Effector memory CD8-positive, alpha-beta T cell (primary cell): ENCODE results near the gene KIRREL3.

Experiments used
- ATAC-seq: fragments of 150-1000 bp; cut with Tn5 transposase; replicated peaks from 2 replicates; pipeline ENCODE4 v1.10.0; 2021; ENCODE audit warnings: mild to moderate bottlenecking, moderate library complexity
- DNase-seq, 3 experiments: peaks; one replicate each; pipeline ENCODE4 v3.0.0; 2021
- H3K27ac Mint-ChIP-seq, 2 donors: one replicate each; pipeline ENCODE4 v1.8.0; 2022; ENCODE audit warnings: mild to moderate bottlenecking in 2 of 2, mixed read lengths in 2 of 2, moderate library complexity in 2 of 2
- H3K27me3 Mint-ChIP-seq, 2 donors: one replicate each; pipeline ENCODE4 v1.8.0; 2022; ENCODE audit warnings: mixed read lengths in 2 of 2
- H3K36me3 Mint-ChIP-seq: one replicate; pipeline ENCODE4 v1.8.0; 2022; ENCODE audit warnings: mild to moderate bottlenecking, moderate library complexity, mixed read lengths; ENCODE audit not compliant: insufficient read depth
- H3K4me1 Mint-ChIP-seq, 2 donors: one replicate each; pipeline ENCODE4 v1.8.0; 2022; ENCODE audit warnings: low read depth in 2 of 2, mixed read lengths in 2 of 2
- H3K4me3 Mint-ChIP-seq, 2 donors: one replicate each; pipeline ENCODE4 v1.8.0; 2022; ENCODE audit warnings: mild to moderate bottlenecking in 2 of 2, mixed read lengths in 2 of 2, moderate library complexity in 2 of 2
- H3K9me3 Mint-ChIP-seq, 2 donors: one replicate each; pipeline ENCODE4 v1.8.0; 2022; ENCODE audit warnings: mixed read lengths in 2 of 2

KIRREL3 gene

GRCh38 chr11:126488591-126489370 lies 511.8 kb downstream of the KIRREL3 start:
- no peak for DNase-seq
- no peaks in the 10 kb centered on the region for H3K4me1 Mint-ChIP-seq
- no peaks in the 10 kb centered on the region for H3K36me3 Mint-ChIP-seq
- H3K27ac Mint-ChIP-seq: peak overlapping the region in 1 of 2 donors; percentile 55
- no peak for ATAC-seq
- H3K4me3 Mint-ChIP-seq: no peak overlapping the region
- no peaks in the 10 kb centered on the region for H3K9me3 Mint-ChIP-seq
- peaks cover 6 to 55% of the 10 kb centered on the region in 2 donors for H3K27me3 Mint-ChIP-seq

- no peak overlapping the region for H3K27ac Mint-ChIP-seq
- H3K27me3 Mint-ChIP-seq: peaks cover 4 to 52% of the 10 kb centered on the region in 2 donors
- no peaks in the 10 kb centered on the region for H3K9me3 Mint-ChIP-seq
- H3K4me1 Mint-ChIP-seq: no peaks in the 10 kb centered on the region
- no peak overlapping the region for H3K4me3 Mint-ChIP-seq
- no peak for DNase-seq
- no peaks in the 10 kb centered on the region for H3K36me3 Mint-ChIP-seq
- ATAC-seq: no peak
These were observed 512.9 kb downstream of the KIRREL3 start for GRCh38 chr11:126487711-126488110.

GRCh38 chr11:126485986-126486635 lies 514.5 kb downstream of the KIRREL3 start:
- H3K36me3 Mint-ChIP-seq: no peaks in the 10 kb centered on the region
- no peak overlapping the region for H3K27ac Mint-ChIP-seq
- no peak for ATAC-seq
- no peaks in the 10 kb centered on the region for H3K4me1 Mint-ChIP-seq
- H3K4me3 Mint-ChIP-seq: no peak overlapping the region
- no peaks in the 10 kb centered on the region for H3K9me3 Mint-ChIP-seq
- peaks cover 0 to 38% of the 10 kb centered on the region in 2 donors for H3K27me3 Mint-ChIP-seq
- DNase-seq: no peak

GRCh38 chr11:126485021-126485792 lies 515.4 kb downstream of the KIRREL3 start:
- DNase-seq: no peak
- no peaks in the 10 kb centered on the region for H3K9me3 Mint-ChIP-seq
- no peak overlapping the region for H3K4me3 Mint-ChIP-seq
- H3K27ac Mint-ChIP-seq: no peak overlapping the region
- H3K4me1 Mint-ChIP-seq: peaks cover 5 to 6% of the 10 kb centered on the region in 2 donors
- ATAC-seq: no peak
- H3K27me3 Mint-ChIP-seq: peaks cover 0 to 29% of the 10 kb centered on the region in 2 donors
- peaks cover 2% of the 10 kb centered on the region for H3K36me3 Mint-ChIP-seq

GRCh38 chr11:126484266-126484665 lies 516.3 kb downstream of the KIRREL3 start:
- ATAC-seq (no peak), DNase-seq (no peak)
- Mint-ChIP-seq H3K27ac (no peak overlapping the region), H3K27me3 (peaks cover 0 to 19% of the 10 kb centered on the region in 2 donors), H3K4me3 (no peak overlapping the region), H3K9me3 (no peaks in the 10 kb centered on the region), H3K36me3 (peaks cover 2% of the 10 kb centered on the region), H3K4me1 (peaks cover 6 to 7% of the 10 kb centered on the region in 2 donors)

GRCh38 chr11:126483621-126484195 lies 516.9 kb downstream of the KIRREL3 start:
- no peak overlapping the region for H3K4me3 Mint-ChIP-seq
- peak overlapping the region in 1 of 2 donors; percentile 5 for H3K27ac Mint-ChIP-seq
- H3K4me1 Mint-ChIP-seq: peaks cover 6 to 7% of the 10 kb centered on the region in 2 donors
- no peaks in the 10 kb centered on the region for H3K9me3 Mint-ChIP-seq
- peaks cover 2% of the 10 kb centered on the region for H3K36me3 Mint-ChIP-seq
- H3K27me3 Mint-ChIP-seq: peaks cover 0 to 21% of the 10 kb centered on the region in 2 donors
- DNase-seq (no peak), ATAC-seq (no peak)

- no peak overlapping the region for H3K4me3 Mint-ChIP-seq
- peaks cover 2% of the 10 kb centered on the region for H3K36me3 Mint-ChIP-seq
- no peaks in the 10 kb centered on the region for H3K9me3 Mint-ChIP-seq
- H3K4me1 Mint-ChIP-seq: peaks cover 13 to 14% of the 10 kb centered on the region in 2 donors
- H3K27me3 Mint-ChIP-seq: peaks cover 0 to 32% of the 10 kb centered on the region in 2 donors
- no peak for DNase-seq
- H3K27ac Mint-ChIP-seq: no peak overlapping the region
- ATAC-seq: no peak
These were observed 517.9 kb downstream of the KIRREL3 start for GRCh38 chr11:126482586-126483108.

- no peak for ATAC-seq
- H3K27me3 Mint-ChIP-seq: peaks cover 0 to 31% of the 10 kb centered on the region in 2 donors
- H3K4me1 Mint-ChIP-seq: peaks cover 14% of the 10 kb centered on the region in 2 donors
These were observed 519.3 kb downstream of the KIRREL3 start for GRCh38 chr11:126481303-126481680.

GRCh38 chr11:126480410-126481302 lies 519.9 kb downstream of the KIRREL3 start:
- H3K27ac Mint-ChIP-seq: peak overlapping the region; percentile 12 to 86
- peaks cover 14% of the 10 kb centered on the region in 2 donors for H3K4me1 Mint-ChIP-seq
- ATAC-seq: peak; percentile 89
- DNase-seq: peak; percentile 53 to 60 (median 59)
- no peaks in the 10 kb centered on the region for H3K9me3 Mint-ChIP-seq
- H3K4me3 Mint-ChIP-seq: peak overlapping the region; percentile 69 to 75
- peaks cover 2% of the 10 kb centered on the region for H3K36me3 Mint-ChIP-seq
- peaks cover 0 to 25% of the 10 kb centered on the region in 2 donors for H3K27me3 Mint-ChIP-seq

More at GRCh38 chr11:126481303-126481680, 519.3 kb downstream of the KIRREL3 start:
- H3K9me3 Mint-ChIP-seq: no peaks in the 10 kb centered on the region
- no peak overlapping the region for H3K4me3 Mint-ChIP-seq
- H3K27ac Mint-ChIP-seq: peak overlapping the region in 1 of 2 donors; percentile 86
- peaks cover 2% of the 10 kb centered on the region for H3K36me3 Mint-ChIP-seq
- no peak for DNase-seq

- Mint-ChIP-seq H3K4me3 (no peak overlapping the region), H3K36me3 (peaks cover 2% of the 10 kb centered on the region), H3K27ac (no peak overlapping the region), H3K27me3 (peaks cover 0 to 18% of the 10 kb centered on the region in 2 donors), H3K9me3 (no peaks in the 10 kb centered on the region), H3K4me1 (peaks cover 14% of the 10 kb centered on the region in 2 donors)
- DNase-seq (no peak), ATAC-seq (no peak)
These were observed 520.6 kb downstream of the KIRREL3 start for GRCh38 chr11:126480015-126480409.

GRCh38 chr11:126479178-126479930 lies 521.2 kb downstream of the KIRREL3 start:
- Mint-ChIP-seq H3K9me3 (no peaks in the 10 kb centered on the region), H3K27ac (no peak overlapping the region), H3K27me3 (peaks cover 0 to 15% of the 10 kb centered on the region in 2 donors), H3K4me1 (peaks cover 14% of the 10 kb centered on the region in 2 donors), H3K36me3 (peaks cover 2% of the 10 kb centered on the region), H3K4me3 (no peak overlapping the region)
- DNase-seq: no peak
- ATAC-seq: no peak

GRCh38 chr11:126478466-126478865 lies 522.1 kb downstream of the KIRREL3 start:
- ATAC-seq: no peak
- DNase-seq: no peak
- Mint-ChIP-seq H3K36me3 (peaks cover 2% of the 10 kb centered on the region), H3K9me3 (no peaks in the 10 kb centered on the region), H3K4me1 (peaks cover 14% of the 10 kb centered on the region in 2 donors), H3K4me3 (no peak overlapping the region), H3K27me3 (peaks cover 0 to 15% of the 10 kb centered on the region in 2 donors), H3K27ac (peak overlapping the region; percentile 12 to 51)
